ENCODE measurements around the gene TMEM18.

DNA sequence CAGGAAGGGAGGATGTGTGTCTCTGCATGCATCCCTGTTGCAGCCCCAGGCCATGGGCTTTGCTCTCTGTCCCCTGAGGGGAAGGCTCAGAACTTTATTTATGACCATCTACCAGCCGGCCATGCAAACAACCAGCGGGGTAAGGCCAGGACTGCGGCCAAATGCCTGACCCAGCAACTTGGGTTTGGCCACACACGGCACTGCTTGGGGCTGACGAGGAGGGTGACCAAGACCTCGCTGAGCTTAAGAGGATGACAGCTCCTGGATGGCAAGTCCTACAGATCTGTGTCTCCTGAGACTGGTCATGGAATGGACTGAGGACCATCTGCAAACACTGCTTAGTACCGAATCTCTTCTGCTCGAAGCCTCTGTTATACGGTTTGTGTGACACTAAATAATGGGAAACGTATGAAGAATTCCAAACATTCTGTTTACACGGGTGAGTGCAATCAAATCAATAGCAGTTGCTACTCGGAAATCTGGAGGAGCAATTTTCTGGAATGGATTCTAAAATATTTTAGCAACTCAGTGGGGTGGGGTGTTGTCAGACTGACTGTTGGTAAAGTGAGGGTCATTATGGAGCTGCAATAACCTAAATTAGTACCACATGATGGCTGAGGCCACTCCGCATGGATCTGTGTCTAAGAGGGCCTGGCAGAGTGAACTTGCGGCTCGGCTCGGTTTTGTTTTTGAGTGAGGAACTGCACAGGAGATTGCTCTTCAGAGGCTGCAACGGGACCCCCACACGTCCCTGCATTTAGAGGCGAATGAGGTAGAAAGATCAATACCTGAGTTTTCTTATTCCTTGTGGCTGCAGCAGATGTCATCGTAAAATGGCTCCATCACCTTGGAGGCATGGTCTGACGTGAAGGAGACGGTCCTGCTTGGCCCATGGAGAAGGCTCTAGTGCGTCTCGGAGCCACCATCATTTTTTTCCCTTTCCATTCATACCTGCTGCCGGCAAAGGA, 26.6 kb downstream of the TMEM18 start:
- TF ChIP-seq POLR2A (IDR thresholded peaks at IDR 0.05; ENCODE audit: low read length): no peak
- TF ChIP-seq GATA1 (IDR thresholded peaks at IDR 0.05; ENCODE audit: low read depth, low read length): no peak
